H1 (cell line): ENCODE measurements around the gene SUSD5. TPM values are rescaled to one million over a fixed set of nuclear protein-coding genes. Genes with fewer than 3 reads are reported as not detected.

Source experiments
- BCL11A ChIP-seq, 2 experiments: IDR thresholded peaks; one replicate each; pipeline ENCODE4 v1.6.1; 2011; ENCODE audit warnings: low read depth in 2 of 2, low read length in 2 of 2, mild to moderate bottlenecking in 2 of 2
- BRCA1 ChIP-seq: IDR thresholded peaks from 2 replicates; pipeline ENCODE4 v1.6.1; 2012; ENCODE audit warnings: low read depth, low read length, improper control_type of control experiment
- CBX5 ChIP-seq: fragments of 300-800, 300-1000 bp; sonication (generic); IDR thresholded peaks from 2 replicates; pipeline ENCODE4 v1.7.1; 2016; ENCODE audit warnings: antibody characterized with exemption, low read length, low read depth
- CTBP2 ChIP-seq: IDR thresholded peaks from 2 replicates; pipeline ENCODE4 v1.7.0; 2011; ENCODE audit warnings: borderline replicate concordance, mild to moderate bottlenecking, moderate library complexity, mixed read lengths, low read length; ENCODE audit not compliant: insufficient read depth, insufficient read length
- HDAC6 ChIP-seq: IDR thresholded peaks from one replicate; pipeline ENCODE4 v1.7.1; 2012; ENCODE audit warnings: low read depth, mild to moderate bottlenecking, inconsistent platforms, low read length, moderate library complexity
- NANOG ChIP-seq: IDR thresholded peaks from 2 replicates; pipeline ENCODE4 v1.6.1; 2011; ENCODE audit warnings: low read length, low read depth, mild to moderate bottlenecking, inconsistent platforms; ENCODE audit not compliant: insufficient read depth, poor library complexity, severe bottlenecking
- PHF8 ChIP-seq: fragments of 200-600 bp; sonication (generic); conservative IDR thresholded peaks from 2 replicates; pipeline ENCODE4 v1.7.1; 2012; ENCODE audit warnings: low read depth, mild to moderate bottlenecking, inconsistent platforms, low read length, moderate library complexity
- POLR2AphosphoS5 ChIP-seq: IDR thresholded peaks from 2 replicates; pipeline ENCODE4 v1.6.1; 2011; ENCODE audit warnings: low read depth, low read length
- POU5F1 ChIP-seq: IDR thresholded peaks from 2 replicates; pipeline ENCODE4 v1.6.1; 2011; ENCODE audit warnings: low read depth, mild to moderate bottlenecking, low read length, moderate library complexity
- RBBP5 ChIP-seq: IDR thresholded peaks from 2 replicates; pipeline ENCODE4 v1.7.1; 2012; ENCODE audit warnings: low read depth, mild to moderate bottlenecking, inconsistent platforms, low read length, moderate library complexity, borderline replicate concordance
- SIX5 ChIP-seq: IDR thresholded peaks from 2 replicates; pipeline ENCODE4 v1.6.1; 2011; ENCODE audit warnings: mild to moderate bottlenecking, low read depth, low read length
- TAF1 ChIP-seq: IDR thresholded peaks from 2 replicates; pipeline ENCODE4 v1.6.1; 2011; ENCODE audit warnings: mild to moderate bottlenecking, low read depth, low read length
- TCF12 ChIP-seq: IDR thresholded peaks from 2 replicates; pipeline ENCODE4 v1.6.1; 2011; ENCODE audit warnings: low read depth, mild to moderate bottlenecking, low read length
- polyA plus RNA-seq, 7 experiments: library from polyadenylated mRNA; depleted of rRNA in 3 of 7; stranded (reverse) in 5 of 7; unstranded in 2 of 7; fragments of >200 nt in 5 of 7; fragments of 200-250 nt in 2 of 7; gene quantifications; 1 replicate in 5 of 7; 2 replicates in 1 of 7; 4 replicates in 1 of 7; pipeline versions ENCODE4 v1.2.1 to v1.2.3, GENCODE V29; 2011 to 2013; ENCODE audit warnings: missing spikeins in 2 of 7, mixed read lengths in 2 of 7
- total RNA-seq: library from RNA; stranded (reverse); fragmentation: NEBNext Ultra II Directional; extraction: Animal tissue kit (Norgen Biotek cat#: 25700); gene quantifications from 2 replicates; pipeline ENCODE4 v1.2.1, GENCODE V29; 2021

The SUSD5 gene
- total and polyA plus RNA-seq, 2 of the 8 experiments (the other 6 are each of a cell fraction or from before 2014, with no cell fraction given) = 0.92 to 3.3 TPM

- TF ChIP-seq SIX5 (peak; percentile 58), BRCA1 (no peak), BCL11A (IDR thresholded peaks at IDR 0.05; ENCODE audit: low read depth in 2 of 2, low read length in 2 of 2) (no peak), HDAC6 (no peak), TCF12 (no peak), POU5F1 (no peak), NANOG (no peak), TAF1 (no peak), POLR2AphosphoS5 (no peak), RBBP5 (no peak), CBX5 (no peak), PHF8 (no peak), CTBP2 (no peak)
These were observed 89.9 kb downstream of the SUSD5 start (continued) for GRCh38 chr3:33128706-33129105.
